Prostate gland (tissue), 2 donors: Measurements from ENCODE around the gene PAPOLB.

Experiments used
- POLR2AphosphoS5 ChIP-seq: sonication (generic); formaldehyde crosslinking; IDR thresholded peaks from one replicate; pipeline ENCODE4 v1.6.1; 2017; ENCODE audit warnings: antibody characterized with exemption
- TF ChIP-seq, protein P1 (sequence below), 4 experiments: fragments of 200-600 bp in 2 of 4; fragments of 450-650 bp in 2 of 4; sonication (generic) in 2 of 4; IDR thresholded peaks; 1 replicate in 3 of 4; 2 replicates in 1 of 4; pipeline ENCODE4 v1.5.1; 2016 to 2019; ENCODE audit warnings: antibody characterized with exemption in 4 of 4, mild to moderate bottlenecking in 2 of 4, moderate library complexity in 2 of 4

GRCh38 chr7:4818000-4818794, 43.6 kb downstream of the PAPOLB start:
- TF ChIP-seq, protein P1, sequence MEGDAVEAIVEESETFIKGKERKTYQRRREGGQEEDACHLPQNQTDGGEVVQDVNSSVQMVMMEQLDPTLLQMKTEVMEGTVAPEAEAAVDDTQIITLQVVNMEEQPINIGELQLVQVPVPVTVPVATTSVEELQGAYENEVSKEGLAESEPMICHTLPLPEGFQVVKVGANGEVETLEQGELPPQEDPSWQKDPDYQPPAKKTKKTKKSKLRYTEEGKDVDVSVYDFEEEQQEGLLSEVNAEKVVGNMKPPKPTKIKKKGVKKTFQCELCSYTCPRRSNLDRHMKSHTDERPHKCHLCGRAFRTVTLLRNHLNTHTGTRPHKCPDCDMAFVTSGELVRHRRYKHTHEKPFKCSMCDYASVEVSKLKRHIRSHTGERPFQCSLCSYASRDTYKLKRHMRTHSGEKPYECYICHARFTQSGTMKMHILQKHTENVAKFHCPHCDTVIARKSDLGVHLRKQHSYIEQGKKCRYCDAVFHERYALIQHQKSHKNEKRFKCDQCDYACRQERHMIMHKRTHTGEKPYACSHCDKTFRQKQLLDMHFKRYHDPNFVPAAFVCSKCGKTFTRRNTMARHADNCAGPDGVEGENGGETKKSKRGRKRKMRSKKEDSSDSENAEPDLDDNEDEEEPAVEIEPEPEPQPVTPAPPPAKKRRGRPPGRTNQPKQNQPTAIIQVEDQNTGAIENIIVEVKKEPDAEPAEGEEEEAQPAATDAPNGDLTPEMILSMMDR (IDR thresholded peaks at IDR 0.05): no peak
- no peak for TF ChIP-seq POLR2AphosphoS5
